Epithelial cell of umbilical artery (primary cell): ENCODE measurements around the gene QRICH1. TPM values are rescaled to one million over a fixed set of nuclear protein-coding genes. Genes with fewer than 3 reads are reported as not detected.

Experiments used
- total RNA-seq: library from RNA; depleted of rRNA; stranded (reverse); fragments of >200 nt; gene quantifications from 2 replicates; pipeline ENCODE4 v1.2.3, GENCODE V29; 2014

QRICH1 gene, protein sequence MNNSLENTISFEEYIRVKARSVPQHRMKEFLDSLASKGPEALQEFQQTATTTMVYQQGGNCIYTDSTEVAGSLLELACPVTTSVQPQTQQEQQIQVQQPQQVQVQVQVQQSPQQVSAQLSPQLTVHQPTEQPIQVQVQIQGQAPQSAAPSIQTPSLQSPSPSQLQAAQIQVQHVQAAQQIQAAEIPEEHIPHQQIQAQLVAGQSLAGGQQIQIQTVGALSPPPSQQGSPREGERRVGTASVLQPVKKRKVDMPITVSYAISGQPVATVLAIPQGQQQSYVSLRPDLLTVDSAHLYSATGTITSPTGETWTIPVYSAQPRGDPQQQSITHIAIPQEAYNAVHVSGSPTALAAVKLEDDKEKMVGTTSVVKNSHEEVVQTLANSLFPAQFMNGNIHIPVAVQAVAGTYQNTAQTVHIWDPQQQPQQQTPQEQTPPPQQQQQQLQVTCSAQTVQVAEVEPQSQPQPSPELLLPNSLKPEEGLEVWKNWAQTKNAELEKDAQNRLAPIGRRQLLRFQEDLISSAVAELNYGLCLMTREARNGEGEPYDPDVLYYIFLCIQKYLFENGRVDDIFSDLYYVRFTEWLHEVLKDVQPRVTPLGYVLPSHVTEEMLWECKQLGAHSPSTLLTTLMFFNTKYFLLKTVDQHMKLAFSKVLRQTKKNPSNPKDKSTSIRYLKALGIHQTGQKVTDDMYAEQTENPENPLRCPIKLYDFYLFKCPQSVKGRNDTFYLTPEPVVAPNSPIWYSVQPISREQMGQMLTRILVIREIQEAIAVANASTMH
- total RNA-seq: 75.2 and 152 TPM in 2 replicates

GRCh38 chr3:49093853-49094767 is at the start of gene QRICH1:
Gene QRICH1, minus strand, starts transcription at chr3:49094071. Its CDS starts 17,054 bp downstream, at chr3:49077017.

GRCh38 chr3:49132437-49133225 is 38.8 kb upstream of the QRICH1 start, which contains the start of gene LAMB2:
Gene LAMB2, minus strand, starts transcription at chr3:49133050. Its CDS starts 183 bp downstream, at chr3:49132867.

DNA sequence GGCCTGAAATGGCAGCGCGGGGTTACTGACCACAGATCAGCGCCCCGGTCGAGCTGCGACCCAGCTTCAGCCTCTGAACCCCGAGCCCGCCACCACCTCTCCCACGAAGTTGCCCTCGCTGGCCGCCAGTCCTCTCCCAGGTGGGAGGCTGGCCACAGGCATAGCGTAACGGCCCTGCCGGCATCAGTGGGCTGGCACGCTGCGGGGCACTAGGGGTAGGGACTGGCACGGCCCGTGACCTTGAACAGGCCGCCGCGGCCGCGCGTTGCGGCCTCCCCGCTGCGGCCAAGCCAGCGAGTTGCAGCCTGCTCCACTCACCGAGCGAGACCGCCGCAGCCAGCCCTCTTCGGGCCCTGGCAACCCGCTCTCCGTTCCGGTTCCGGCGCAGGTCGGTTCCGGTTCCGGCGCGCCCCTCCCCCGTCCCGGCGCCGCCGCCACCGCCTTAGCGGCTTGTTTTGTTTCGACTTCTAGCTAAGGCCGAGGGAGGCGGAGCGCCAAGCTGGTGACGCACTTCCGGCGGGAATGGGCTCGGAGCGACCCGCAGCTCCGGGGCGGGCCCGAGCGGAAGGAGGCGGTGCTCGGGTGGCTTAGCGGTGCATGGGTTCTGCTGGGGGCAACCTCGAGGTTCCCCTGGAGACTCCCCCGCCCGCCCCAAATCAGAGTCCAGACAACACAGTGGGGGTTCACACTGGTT is 26.7 kb upstream of the QRICH1 start, which contains the start of gene USP19:
TSS of gene USP19 (minus strand) at position 386 of the 694 bp plus-strand sequence. CDS start 1,678 bp downstream, outside the sequence.

DNA sequence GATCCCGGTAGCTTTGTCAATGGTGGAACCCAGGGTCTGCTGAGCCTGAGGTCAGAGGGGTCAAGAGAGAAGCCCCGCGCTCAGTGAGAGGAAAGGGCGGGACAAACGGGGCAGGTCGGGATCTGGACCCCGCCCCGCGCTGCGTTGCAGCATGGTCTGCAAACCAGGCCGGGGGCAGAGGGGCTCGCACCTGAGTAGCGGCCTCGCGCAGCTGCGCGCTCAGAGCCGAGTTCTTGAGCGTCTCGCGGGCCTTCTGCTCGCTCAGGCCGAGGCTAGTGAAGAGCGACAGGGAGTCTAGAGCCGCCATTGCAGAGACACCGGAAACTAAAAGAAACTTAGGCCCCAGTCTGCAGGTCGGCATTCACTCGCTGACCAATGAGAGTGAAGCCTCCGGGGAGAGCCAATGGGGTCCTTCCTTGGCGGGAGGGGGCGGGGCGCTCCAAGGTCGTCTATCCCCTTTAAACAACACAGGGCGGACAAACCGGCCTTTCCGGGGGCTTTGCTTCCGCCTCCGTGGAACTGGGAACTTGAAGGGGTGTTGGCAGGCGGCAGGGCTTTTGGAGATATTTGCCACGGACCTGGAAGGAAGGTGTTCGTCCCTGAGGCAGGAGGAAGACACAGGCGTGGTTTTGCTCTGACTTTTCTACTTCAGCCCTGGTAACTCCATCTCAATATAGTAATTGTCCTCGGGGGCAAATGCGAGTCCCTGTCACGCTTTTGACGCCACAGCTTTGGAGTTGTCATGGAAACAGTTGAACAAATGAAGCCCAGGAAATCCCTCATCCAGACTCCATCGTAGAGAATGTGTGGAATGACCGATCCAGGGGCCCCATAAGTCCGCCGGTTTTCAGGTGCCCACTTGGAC is 10.8 kb upstream of the QRICH1 start, which contains the start of gene QARS1:
TSS of gene QARS1 (minus strand) at position 331 of the 865 bp plus-strand sequence. CDS start at position 307, 24 bp downstream.

DNA sequence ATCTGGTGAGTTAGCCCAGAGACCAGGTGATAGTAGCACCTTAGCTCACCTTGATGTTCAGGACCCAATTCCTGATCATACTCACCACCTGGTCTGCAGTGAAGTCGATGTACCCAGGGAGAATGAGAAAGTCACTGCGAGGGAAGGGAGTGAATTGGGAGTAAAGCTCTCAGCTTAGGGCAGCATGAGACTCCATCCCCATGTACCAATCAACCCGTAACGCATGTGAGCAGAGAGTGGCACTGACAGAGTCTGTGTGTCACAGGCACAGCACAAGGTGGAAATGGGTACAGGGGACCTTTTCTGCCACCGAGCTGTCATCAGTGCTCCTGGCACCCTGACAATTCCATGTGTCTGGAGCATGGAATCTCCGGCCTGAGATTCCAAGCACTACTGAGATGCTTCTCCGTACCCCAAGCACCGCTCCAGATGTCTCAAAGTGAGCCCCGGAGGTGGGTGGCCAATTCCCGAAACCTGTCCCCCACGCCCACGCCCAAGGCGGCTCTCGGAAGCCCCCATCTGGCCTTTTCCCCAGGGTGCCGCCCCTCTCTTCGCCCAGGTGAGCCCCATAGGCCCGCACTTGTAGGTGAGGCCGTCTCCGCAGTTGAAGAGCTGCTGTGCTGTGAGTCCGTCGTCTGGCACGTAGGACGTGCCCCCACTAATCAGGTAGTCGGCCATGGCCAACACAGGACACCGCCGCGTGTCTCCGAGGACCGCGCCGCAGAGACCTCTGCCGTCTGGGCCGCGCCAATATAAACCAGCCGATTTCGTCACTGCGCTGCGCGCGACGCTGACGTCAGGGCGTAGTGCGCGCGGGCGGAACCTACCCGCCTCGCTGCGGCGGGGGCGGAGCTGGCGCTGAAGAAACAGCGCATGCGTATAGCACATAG is 65.0 kb downstream of the QRICH1 start, which contains the start of gene IMPDH2:
TSS of gene IMPDH2 (minus strand) at position 726 of the 890 bp plus-strand sequence. CDS start at position 678, 48 bp downstream.

DNA sequence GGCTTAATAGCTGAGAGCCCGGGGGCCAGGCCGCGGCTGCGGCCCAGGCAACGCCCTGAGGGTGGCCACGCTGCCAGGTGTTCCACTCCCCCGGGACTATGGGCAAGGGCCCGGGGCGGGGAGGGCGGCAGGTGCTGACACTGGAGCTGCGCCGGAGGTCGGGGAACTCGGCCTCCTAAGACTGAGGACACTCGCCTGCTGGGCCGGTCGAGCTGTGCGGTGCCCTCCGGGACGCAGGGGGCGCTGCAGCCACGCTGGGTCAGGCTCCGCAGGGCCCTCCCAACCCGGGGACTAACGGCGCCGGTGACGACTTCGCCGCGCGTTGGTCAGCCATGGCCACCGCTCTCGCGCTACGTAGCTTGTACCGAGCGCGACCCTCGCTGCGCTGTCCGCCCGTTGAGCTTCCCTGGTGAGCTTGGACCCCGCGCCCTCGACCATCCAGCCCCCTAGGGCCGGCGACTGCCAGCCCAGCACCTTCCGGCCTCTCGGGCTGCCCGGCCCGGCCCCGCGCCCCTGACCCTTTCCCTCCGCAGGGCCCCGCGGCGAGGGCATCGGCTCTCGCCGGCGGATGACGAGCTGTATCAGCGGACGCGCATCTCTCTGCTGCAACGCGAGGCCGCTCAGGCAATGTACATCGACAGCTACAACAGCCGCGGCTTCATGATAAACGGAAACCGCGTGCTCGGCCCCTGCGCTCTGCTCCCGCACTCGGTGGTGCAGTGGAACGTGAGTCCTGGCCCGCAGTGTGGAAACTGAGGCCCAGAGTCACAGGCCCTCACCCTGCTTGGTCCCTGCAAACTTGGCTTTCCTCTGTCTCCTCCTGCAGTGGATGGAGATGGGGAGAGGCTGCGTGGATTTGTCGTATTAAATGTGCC is 71.8 kb downstream of the QRICH1 start, which contains the start of gene NDUFAF3:
TSS of gene NDUFAF3 (plus strand) at position 309 of the 875 bp plus-strand sequence. CDS start at position 333, 24 bp downstream.

DNA sequence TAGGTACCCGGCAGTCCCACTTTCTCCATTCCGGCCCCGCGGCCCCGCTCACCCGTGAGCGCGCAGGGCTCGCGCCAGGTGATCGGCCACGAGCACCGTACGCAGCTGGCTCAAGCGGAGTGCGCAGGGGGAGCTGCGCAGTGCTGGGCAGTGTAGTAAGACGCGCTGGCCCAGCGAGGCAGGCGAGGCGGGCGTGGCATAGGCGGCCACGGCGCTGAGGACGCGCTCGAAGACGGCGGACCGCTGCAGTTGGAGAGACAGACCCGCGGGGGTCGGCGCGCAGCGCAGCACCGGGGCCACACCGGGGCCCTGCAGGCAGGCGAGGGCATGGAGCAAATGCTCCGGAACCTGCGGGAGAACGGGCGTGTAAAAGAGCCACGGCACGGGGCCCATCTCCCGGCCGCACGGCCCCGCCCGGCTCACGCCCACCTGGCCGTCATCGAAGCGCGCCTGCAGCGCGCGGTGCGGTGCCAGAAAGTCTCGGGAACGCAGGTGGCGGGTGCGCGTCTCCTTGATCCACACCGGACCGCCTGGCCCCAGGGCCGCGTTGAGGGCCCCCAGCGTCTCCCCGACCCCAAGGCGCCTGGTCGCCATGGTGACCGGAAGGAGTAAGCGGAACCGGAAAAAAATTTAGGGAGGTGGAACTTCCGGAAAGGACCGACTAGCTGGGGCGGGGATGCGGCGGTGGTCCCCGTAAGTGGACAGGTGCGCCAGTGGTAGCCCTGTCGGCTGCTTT is 75.7 kb downstream of the QRICH1 start, which contains the start of gene DALRD3:
TSS of gene DALRD3 (minus strand) at position 610 of the 736 bp plus-strand sequence. CDS start at position 594, 16 bp downstream.

GRCh38 chr3:49007068-49007770 is 86.7 kb downstream of the QRICH1 start, which contains the start of gene WDR6:
Gene WDR6, plus strand, starts transcription at chr3:49007391. Its CDS starts 41 bp downstream, at chr3:49007432.

GRCh38 chr3:48989796-48990635 is 103.9 kb downstream of the QRICH1 start, which contains the start of gene P4HTM:
Gene P4HTM, plus strand, starts transcription at chr3:48990241. Its CDS starts 16 bp downstream, at chr3:48990257.

Other genes starting within 250 kb of the QRICH1 start
- gene PRKAR2A, start 246.2 kb downstream of the QRICH1 start, total RNA-seq: 42.2 and 86.3 TPM in 2 replicates
- gene SLC25A20, start 195.2 kb downstream of the QRICH1 start, total RNA-seq: 26.3 and 34.7 TPM in 2 replicates
- gene ARIH2, start 175.2 kb downstream of the QRICH1 start, total RNA-seq: 67.2 and 68.5 TPM in 2 replicates
- 25.0 and 28.9 TPM in 2 replicates for gene P4HTM, start 103.8 kb downstream of the QRICH1 start, total RNA-seq
- 47.4 and 58.8 TPM in 2 replicates for gene WDR6, start 86.7 kb downstream of the QRICH1 start, total RNA-seq
- 25.1 and 45.5 TPM in 2 replicates for gene DALRD3, start 75.5 kb downstream of the QRICH1 start, total RNA-seq
- gene NDUFAF3, start 72.0 kb downstream of the QRICH1 start, total RNA-seq: 39.1 and 69.5 TPM in 2 replicates
- gene IMPDH2, start 64.7 kb downstream of the QRICH1 start, total RNA-seq: 182 and 304 TPM in 2 replicates
- 167 and 271 TPM in 2 replicates for gene QARS1, start 10.7 kb upstream of the QRICH1 start, total RNA-seq
- 31.2 and 41.8 TPM in 2 replicates for gene USP19, start 26.8 kb upstream of the QRICH1 start, total RNA-seq
- gene LAMB2, start 39.0 kb upstream of the QRICH1 start, total RNA-seq: 186 and 247 TPM in 2 replicates
- gene CCDC71, start 72.3 kb upstream of the QRICH1 start, total RNA-seq: 20.5 and 23.1 TPM in 2 replicates
- 24.4 and 51.7 TPM in 2 replicates for gene KLHDC8B, start 77.5 kb upstream of the QRICH1 start, total RNA-seq
- 0.65 and 1.4 TPM in 2 replicates for gene C3orf62, start 183.2 kb upstream of the QRICH1 start, total RNA-seq
- gene USP4, start 246.0 kb upstream of the QRICH1 start, total RNA-seq: 15.9 and 22.3 TPM in 2 replicates